ENCODE measurements around the gene GPR180. TPM values are rescaled to one million over a fixed set of nuclear protein-coding genes. Genes with fewer than 3 reads are reported as not detected.
A peak's percentile ranks its signal among the peaks of the same experiment; 100 is the strongest.

GPR180 gene
- total and polyA plus RNA-seq, 8 donors: 5.8 to 10.4 (median 7.7) TPM

DNA sequence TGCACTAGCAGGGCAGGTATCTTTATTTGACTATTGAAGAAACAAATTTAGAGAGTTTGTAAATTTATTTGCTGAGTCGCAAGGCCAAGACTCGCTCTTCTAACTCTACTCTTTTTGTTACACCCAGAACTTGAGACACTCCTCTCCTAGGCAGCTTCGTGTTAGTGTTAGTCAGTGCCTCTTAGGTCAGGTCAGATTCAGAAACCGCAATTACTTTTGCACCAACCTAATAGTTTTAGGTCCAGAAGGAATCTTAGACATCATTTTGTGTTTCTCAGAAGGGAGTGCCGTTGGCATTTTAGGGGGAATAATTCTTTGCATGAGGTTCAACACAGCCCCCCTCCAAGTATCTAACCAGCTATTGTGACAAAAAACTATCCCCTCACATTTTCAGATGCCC lies 8.8 kb downstream of the GPR180 start:
- Histone ChIP-seq H3K27ac (no peak overlapping the region), H3K4me1 (no peaks in the 10 kb centered on the region), H3K36me3 (peaks cover 0 to 58% of the 10 kb centered on the region in 2 donors), H3K27me3 (no peaks in the 10 kb centered on the region), H3K4me3 (no peak overlapping the region), H3K9me3 (no peaks in the 10 kb centered on the region)
- DNase-seq (no peak), ATAC-seq (no peak)
- no peak for TF ChIP-seq CTCF (IDR thresholded peaks at IDR 0.05)
- intact Hi-C loops (cut with DNase I): no loop called here

DNA sequence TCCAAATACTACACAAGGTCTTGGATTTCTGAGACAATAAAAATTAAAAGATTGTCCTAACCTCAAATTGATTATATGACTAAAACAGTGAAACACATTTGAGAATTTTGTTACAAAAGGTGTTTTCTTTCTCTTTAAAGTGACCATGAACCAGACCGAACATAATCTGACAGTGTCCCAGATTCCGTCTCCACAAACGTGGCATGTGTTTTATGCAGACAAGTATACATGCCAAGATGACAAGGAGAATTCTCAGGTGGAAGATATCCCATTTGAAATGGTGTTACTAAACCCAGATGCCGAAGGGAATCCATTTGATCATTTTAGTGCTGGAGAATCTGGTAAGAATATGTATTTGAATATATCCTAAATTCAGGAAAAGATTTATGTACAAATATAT lies 10.4 kb downstream of the GPR180 start:
- no peaks in the 10 kb centered on the region for H3K9me3 ChIP-seq
- no peak for ATAC-seq
- H3K36me3 ChIP-seq: peaks cover 0 to 42% of the 10 kb centered on the region in 2 donors
- H3K27ac ChIP-seq: no peak overlapping the region
- no peak for TF ChIP-seq CTCF (IDR thresholded peaks at IDR 0.05)
- no peak for DNase-seq
- no peaks in the 10 kb centered on the region for H3K4me1 ChIP-seq
- no peak overlapping the region for H3K4me3 ChIP-seq
- H3K27me3 ChIP-seq: no peaks in the 10 kb centered on the region
- intact Hi-C loops (cut with DNase I): no loop called here

DNA sequence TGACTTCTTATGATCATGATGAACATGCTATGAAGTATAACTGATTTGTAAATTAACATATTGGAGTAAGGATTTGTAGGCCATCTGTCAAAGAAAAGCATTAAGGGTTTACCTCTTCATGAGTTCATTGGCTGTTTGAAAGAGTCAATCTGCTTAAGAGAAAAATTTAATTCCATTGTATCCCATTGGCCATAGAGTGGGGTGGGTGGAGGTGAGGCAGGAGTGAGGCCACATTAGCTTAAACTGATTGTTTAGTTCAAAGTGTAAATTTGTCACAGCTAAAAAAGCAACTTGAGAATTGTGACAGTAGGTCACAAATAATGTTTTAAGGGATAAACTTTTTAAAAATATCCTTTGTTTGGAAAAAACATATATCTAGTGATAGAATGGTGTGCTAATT lies 11.4 kb downstream of the GPR180 start:
- DNase-seq (no peak), ATAC-seq (no peak)
- H3K27ac ChIP-seq: no peak overlapping the region
- TF ChIP-seq CTCF (IDR thresholded peaks at IDR 0.05): no peak
- H3K27me3 ChIP-seq: no peaks in the 10 kb centered on the region
- intact Hi-C loops (cut with DNase I): no loop called here
- peaks cover 0 to 38% of the 10 kb centered on the region in 2 donors for H3K36me3 ChIP-seq
- H3K4me1 ChIP-seq: no peaks in the 10 kb centered on the region
- H3K9me3 ChIP-seq: no peaks in the 10 kb centered on the region
- H3K4me3 ChIP-seq: no peak overlapping the region

DNA sequence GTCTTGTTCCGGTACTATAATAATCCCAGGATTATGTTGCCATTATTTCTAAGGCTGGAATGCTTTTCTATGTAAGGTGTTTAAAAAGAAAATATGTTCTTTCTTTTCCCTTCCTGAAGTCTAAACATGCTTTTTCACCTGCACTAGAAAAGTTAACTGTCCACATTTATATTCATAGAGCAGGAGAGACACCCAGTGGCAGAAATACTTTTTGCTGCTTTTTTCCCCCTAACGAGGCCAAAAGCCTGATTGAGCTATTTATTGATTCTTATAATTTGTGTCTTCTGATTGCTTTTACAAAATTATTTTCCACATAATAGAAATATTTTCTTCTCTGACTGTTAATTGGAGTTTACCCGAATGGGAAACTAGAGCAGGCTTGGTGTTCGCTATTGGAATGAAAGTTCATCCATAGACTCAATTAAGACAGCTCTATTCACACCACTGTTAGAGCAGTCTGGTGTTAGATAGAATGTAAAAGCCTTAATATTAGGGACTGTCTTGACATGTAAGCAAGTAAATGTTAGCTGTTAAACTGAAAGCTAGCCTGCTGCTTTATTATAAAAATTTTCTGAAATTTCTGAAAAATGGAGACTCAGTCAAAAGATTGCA lies 15.8 kb downstream of the GPR180 start:
- no peaks in the 10 kb centered on the region for H3K4me1 ChIP-seq
- peak; percentile 48 to 52 for TF ChIP-seq CTCF (IDR thresholded peaks at IDR 0.05)
- H3K9me3 ChIP-seq: no peaks in the 10 kb centered on the region
- peaks cover 0 to 24% of the 10 kb centered on the region in 2 donors for H3K36me3 ChIP-seq
- ATAC-seq (peak; percentile 70), DNase-seq (peak in 2 of 4 donors; percentile 29 to 35)
- intact Hi-C loops (cut with DNase I): loop anchor here in 1 of 2 donors (5.0 kb wide), 1 partner anchor 180 kb away; no protein-coding TSS in a partner anchor
- H3K27ac ChIP-seq: no peak overlapping the region
- H3K27me3 ChIP-seq: no peaks in the 10 kb centered on the region
- H3K4me3 ChIP-seq: no peak overlapping the region

DNA sequence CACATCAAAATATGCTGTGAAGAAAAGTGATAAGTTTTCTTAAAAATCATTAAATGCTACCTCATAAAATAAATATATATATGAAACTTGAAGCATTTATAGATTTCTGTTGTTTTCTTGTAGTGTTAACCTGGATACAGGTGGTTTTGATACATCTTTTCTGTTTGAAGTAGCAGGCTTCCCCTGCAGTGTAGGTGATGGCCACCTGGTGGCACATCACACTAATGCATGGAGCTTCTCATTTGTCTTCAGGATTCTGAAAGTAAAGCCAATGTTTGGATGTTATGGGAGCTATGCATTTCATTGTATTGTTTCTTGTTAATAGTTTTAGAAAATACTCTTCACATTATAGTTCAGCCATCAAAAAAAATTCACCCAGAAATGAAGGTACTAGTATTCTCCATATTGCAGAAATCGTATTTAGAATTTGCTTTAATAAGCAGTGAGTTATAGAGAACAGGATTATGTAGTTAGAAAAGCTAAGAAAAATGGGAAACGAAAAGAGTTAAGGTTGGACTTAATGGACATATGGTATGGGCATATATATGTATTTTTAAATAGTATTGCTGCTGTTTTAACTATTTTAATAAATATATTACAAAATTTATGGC lies 18.7 kb downstream of the GPR180 start:
- H3K27me3 ChIP-seq: no peaks in the 10 kb centered on the region
- no peak overlapping the region for H3K27ac ChIP-seq
- peak in 1 of 4 donors; percentile 43 for DNase-seq
- H3K36me3 ChIP-seq: peaks cover 0 to 29% of the 10 kb centered on the region in 2 donors
- peak; percentile 38 to 49 for TF ChIP-seq CTCF (IDR thresholded peaks at IDR 0.05)
- peak; percentile 73 for ATAC-seq
- intact Hi-C loops (cut with DNase I): no loop called here
- no peaks in the 10 kb centered on the region for H3K4me1 ChIP-seq
- no peaks in the 10 kb centered on the region for H3K9me3 ChIP-seq
- H3K4me3 ChIP-seq: no peak overlapping the region
